T-helper 2 cell (primary cell): ENCODE measurements around the gene PPIL1.
"Not testable (repeated sequence)": the region's sequence is repeated elsewhere in the genome, so short reads cannot be mapped to it uniquely, and the experiment has no call there.

Source experiments
- DNase-seq, 5 experiments: peaks; one replicate each; pipeline versions ENCODE4 v3.0.0 to v3.0.0-alpha.2; 2012 to 2022

Gene PPIL1

DNA sequence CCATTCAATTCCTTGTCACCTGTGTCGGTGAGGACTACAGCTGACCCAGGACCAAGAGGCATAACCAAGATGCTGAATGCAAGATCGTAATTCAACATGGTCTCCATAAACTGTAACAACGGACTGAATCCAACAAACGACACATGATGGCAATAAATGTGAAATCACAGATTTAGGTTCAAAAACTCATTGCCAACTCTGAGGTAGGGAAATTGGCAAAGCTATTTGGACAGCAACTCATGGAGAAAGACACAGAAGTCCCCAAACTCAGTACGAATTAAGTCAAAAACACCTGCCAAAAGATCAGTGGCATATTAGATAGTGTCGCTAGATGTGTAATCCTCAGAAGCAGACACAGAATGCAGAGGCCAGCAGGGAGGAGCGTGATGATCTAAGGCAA is 60.4 kb downstream of the PPIL1 start:
- DNase-seq: no peak

GRCh38 chr6:36813526-36813925 is 61.1 kb downstream of the PPIL1 start:
- no peak for DNase-seq

DNA sequence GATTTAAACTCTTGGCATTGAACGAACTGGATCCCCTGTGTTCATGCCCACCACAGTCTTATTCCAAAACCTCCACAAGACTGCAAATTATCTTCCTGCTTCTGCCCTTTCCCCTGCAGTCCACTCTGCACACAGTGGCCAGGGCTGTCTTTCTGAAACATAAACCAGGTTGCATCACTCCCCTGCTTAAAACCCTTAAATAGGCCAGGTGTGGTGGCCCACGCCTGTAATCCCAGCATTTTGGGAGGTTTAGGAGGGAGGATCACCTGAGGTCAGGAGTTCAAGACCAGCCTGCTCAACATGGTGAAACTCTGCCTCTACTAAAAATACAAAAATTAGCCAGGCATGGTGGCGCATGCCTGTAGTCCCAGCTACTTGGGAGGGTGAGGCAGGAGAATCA is 61.6 kb downstream of the PPIL1 start:
- not testable (repeated sequence) for DNase-seq

- no peak for DNase-seq
Observed at GRCh38 chr6:36809941-36810803, 64.4 kb downstream of the PPIL1 start.

DNA sequence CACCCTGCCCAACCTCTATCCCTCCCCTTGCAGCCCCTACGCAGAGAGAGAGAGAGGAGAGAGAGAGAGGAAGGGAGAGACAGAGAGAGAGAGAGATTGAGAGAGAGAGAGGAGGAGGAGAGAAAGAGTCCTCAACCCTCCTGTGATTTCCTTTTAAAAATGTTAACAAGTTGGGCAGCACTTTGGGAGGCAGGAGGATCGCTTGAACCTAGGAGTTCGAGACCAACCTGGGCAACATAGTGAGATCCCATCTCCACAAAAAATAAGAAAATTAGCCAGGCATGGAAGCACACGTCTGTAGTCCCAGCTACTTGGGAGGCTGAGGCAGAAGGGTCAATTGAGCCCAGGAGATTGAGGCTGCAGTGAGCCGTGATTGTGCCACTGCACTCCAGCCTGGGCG is 65.4 kb downstream of the PPIL1 start:
- DNase-seq: no peak

- DNase-seq: no peak
Observed at GRCh38 chr6:36808634-36809033, 66.0 kb downstream of the PPIL1 start.

DNA sequence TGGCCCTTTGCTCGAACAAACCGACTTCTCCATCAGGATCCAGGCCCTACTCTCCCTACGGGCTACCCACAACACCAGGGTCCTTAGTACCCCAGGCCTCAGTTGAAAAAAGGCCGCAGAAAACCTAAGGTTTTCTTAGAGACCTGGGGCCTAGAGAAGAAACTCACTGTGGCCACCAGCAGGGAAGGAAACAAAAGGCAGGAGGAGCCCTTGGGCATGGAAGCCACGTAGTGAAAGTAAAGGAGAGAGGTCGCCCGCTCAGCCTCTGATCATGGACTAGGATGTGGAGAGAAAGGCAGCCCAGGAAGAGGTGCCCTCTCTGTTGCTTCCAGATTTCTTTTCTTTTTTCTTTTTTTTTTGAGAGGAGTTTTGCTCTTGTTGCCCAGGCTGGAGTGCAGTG is 66.9 kb downstream of the PPIL1 start:
- DNase-seq: no peak

GRCh38 chr6:36807143-36807542 is 67.5 kb downstream of the PPIL1 start:
- DNase-seq: no peak

DNA sequence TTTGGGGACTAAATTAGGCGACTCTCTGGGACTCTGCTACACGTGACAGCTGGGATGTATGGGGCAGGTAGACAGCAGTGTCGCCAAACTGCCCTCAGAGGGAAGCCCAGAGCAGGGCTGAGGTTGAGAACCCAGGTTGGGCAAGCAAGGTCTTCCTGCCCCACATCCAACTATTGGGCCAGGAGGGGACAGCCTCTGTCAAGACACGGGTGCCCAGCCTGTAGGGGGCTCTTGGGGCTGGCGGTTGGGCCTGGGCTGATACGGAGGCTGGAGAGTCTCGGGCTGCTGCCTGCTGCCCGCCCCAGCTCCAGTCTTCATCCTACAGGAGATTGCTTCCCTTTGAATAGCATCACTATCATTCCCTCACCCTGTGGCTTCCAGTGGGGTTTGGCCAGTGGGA is 68.7 kb downstream of the PPIL1 start:
- no peak for DNase-seq

DNA sequence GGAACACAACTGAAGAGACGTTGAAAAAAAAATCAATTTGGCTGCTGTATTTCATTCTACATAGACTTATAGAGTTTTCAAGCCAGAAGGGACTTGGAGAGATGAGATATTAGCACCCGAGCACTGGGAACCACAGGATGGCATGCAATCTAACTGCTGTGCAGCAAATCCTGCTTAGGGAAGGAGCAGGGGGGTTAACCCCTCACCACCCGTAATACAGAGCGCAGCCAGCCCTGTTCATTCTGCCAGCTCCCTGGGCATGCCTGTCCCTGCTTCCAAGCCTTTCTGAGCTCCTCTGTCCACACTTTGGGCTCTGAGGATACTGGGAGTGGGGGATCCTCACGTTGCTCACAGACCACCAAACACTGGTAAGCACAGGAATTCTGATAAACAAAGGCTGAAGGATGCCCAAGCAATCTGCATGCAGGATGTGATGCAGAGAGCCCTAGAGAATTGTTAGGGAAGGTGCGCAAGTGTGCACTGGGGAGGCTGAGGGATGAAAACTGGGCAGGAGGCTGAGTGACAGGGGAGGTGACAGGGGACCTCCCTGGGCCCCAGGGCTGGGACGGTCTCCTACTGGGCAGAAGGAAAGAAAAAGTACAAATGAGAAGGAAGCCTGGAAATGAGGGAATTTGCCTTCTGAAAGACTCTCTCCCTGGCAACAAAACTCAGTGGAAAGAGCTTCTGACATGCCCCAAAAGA is 69.4 kb downstream of the PPIL1 start:
- no peak for DNase-seq
